ENCODE results near the gene PIM2. TPM values are rescaled to one million over a fixed set of nuclear protein-coding genes. Genes with fewer than 3 reads are reported as not detected.

PIM2 gene
- total and polyA plus RNA-seq, 9 of the 15 experiments (the other 6 are each of a cell fraction or from before 2014, with no cell fraction given): 67.6 to 191 (median 108) TPM

DNA sequence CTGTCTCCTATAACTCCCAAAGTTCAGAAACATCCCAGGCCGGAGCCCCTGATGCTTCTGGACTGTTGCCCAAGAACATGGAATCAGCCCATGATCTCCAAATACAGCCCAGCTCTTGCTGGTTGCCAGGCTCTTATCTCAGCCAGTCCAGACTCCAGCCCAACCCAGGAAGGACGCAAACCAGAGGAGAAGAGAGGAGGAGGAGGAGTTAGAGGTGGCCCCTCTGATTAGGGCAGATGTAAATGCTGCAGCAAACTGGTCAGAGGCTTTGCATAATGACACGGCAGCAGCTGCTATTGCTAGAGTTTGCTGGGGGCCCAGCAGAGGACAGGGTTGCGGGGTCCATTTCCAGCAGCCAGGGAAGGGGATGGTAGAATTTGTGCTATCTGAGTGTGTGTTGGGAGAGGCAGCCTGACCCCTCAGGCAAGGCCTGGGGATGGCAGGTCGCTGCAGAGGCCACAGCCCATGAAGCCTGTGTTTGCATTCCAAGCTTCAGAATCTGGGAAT is 42.8 kb upstream of the PIM2 start (continued):
- TF ChIP-seq, protein P1, sequence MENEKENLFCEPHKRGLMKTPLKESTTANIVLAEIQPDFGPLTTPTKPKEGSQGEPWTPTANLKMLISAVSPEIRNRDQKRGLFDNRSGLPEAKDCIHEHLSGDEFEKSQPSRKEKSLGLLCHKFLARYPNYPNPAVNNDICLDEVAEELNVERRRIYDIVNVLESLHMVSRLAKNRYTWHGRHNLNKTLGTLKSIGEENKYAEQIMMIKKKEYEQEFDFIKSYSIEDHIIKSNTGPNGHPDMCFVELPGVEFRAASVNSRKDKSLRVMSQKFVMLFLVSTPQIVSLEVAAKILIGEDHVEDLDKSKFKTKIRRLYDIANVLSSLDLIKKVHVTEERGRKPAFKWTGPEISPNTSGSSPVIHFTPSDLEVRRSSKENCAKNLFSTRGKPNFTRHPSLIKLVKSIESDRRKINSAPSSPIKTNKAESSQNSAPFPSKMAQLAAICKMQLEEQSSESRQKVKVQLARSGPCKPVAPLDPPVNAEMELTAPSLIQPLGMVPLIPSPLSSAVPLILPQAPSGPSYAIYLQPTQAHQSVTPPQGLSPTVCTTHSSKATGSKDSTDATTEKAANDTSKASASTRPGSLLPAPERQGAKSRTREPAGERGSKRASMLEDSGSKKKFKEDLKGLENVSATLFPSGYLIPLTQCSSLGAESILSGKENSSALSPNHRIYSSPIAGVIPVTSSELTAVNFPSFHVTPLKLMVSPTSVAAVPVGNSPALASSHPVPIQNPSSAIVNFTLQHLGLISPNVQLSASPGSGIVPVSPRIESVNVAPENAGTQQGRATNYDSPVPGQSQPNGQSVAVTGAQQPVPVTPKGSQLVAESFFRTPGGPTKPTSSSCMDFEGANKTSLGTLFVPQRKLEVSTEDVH (IDR thresholded peaks at IDR 0.05; ENCODE audit: low read depth, partially characterized antibody): no peak
- TF ChIP-seq MTF1 (CRISPR knock-in tag; IDR thresholded peaks at IDR 0.05; ENCODE audit: borderline replicate concordance) (no peak), BRD9 (IDR thresholded peaks at IDR 0.05; ENCODE audit: low read depth, partially characterized antibody) (no peak), RBM25 (IDR thresholded peaks at IDR 0.05; ENCODE audit: low read depth, low read length, severe bottlenecking) (no peak), RUNX1 (IDR thresholded peaks at IDR 0.05; ENCODE audit: low read depth) (no peak), PYGO2 (tag; IDR thresholded peaks at IDR 0.05) (no peak), CBX1 (IDR thresholded peaks at IDR 0.05; ENCODE audit: low read depth) (no peak), DNMT1 (IDR thresholded peaks at IDR 0.05) (no peak), KAT7 (CRISPR knock-in tag; IDR thresholded peaks at IDR 0.05; ENCODE audit: borderline replicate concordance) (no peak), TEAD4 (IDR thresholded peaks at IDR 0.05; ENCODE audit: low read length) (peak; percentile 85), TEAD4 (CRISPR knock-in tag; IDR thresholded peaks at IDR 0.05; ENCODE audit: borderline replicate concordance) (no peak), OTX1 (CRISPR knock-in tag; IDR thresholded peaks at IDR 0.05) (0 out of 2 replicates have a peak, but pooled peaks have one; percentile 29), SRSF9 (IDR thresholded peaks at IDR 0.05; ENCODE audit: borderline replicate concordance, low read depth, low read length) (no peak), TGIF2 (CRISPR knock-in tag; IDR thresholded peaks at IDR 0.05) (no peak)
- TF ChIP-seq, protein P2, sequence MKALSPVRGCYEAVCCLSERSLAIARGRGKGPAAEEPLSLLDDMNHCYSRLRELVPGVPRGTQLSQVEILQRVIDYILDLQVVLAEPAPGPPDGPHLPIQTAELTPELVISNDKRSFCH (CRISPR knock-in tag; IDR thresholded peaks at IDR 0.05): no peak
- TF ChIP-seq, protein P2 (tag; IDR thresholded peaks at IDR 0.05): no peak
- TF ChIP-seq, protein P3, sequence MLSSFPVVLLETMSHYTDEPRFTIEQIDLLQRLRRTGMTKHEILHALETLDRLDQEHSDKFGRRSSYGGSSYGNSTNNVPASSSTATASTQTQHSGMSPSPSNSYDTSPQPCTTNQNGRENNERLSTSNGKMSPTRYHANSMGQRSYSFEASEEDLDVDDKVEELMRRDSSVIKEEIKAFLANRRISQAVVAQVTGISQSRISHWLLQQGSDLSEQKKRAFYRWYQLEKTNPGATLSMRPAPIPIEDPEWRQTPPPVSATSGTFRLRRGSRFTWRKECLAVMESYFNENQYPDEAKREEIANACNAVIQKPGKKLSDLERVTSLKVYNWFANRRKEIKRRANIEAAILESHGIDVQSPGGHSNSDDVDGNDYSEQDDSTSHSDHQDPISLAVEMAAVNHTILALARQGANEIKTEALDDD (IDR thresholded peaks at IDR 0.05): no peak
- TF ChIP-seq, protein P4, sequence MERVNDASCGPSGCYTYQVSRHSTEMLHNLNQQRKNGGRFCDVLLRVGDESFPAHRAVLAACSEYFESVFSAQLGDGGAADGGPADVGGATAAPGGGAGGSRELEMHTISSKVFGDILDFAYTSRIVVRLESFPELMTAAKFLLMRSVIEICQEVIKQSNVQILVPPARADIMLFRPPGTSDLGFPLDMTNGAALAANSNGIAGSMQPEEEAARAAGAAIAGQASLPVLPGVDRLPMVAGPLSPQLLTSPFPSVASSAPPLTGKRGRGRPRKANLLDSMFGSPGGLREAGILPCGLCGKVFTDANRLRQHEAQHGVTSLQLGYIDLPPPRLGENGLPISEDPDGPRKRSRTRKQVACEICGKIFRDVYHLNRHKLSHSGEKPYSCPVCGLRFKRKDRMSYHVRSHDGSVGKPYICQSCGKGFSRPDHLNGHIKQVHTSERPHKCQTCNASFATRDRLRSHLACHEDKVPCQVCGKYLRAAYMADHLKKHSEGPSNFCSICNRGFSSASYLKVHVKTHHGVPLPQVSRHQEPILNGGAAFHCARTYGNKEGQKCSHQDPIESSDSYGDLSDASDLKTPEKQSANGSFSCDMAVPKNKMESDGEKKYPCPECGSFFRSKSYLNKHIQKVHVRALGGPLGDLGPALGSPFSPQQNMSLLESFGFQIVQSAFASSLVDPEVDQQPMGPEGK (CRISPR knock-in tag; IDR thresholded peaks at IDR 0.05; ENCODE audit: borderline replicate concordance): no peak

Measured in K562 (cell line).